WTC11 (cell line): Measurements from ENCODE around the gene DOC2A.
A peak's percentile ranks its signal among the peaks of the same experiment; 100 is the strongest.

Source experiments
- ATF3 ChIP-seq: sonication (generic); formaldehyde crosslinking; conservative IDR thresholded peaks from 2 replicates; pipeline ENCODE4 v1.8.1; 2022; ENCODE audit warnings: mild to moderate bottlenecking, missing genetic modification reagents
- CTCF ChIP-seq: fragments of 200-600 bp; IDR thresholded peaks from 2 replicates; pipeline ENCODE4 v1.8.0; 2022; ENCODE audit warnings: antibody characterized with exemption
- E2F5 ChIP-seq: sonication (generic); formaldehyde crosslinking; IDR thresholded peaks from 2 replicates; pipeline ENCODE4 v1.8.1; 2022; ENCODE audit warnings: mild to moderate bottlenecking, moderate library complexity, missing genetic modification reagents
- FOXK1 ChIP-seq: sonication (generic); formaldehyde crosslinking; IDR thresholded peaks from 2 replicates; pipeline ENCODE4 v1.8.0; 2022; ENCODE audit warnings: mild to moderate bottlenecking, moderate library complexity, missing genetic modification reagents
- FOXP1 ChIP-seq: sonication (generic); formaldehyde crosslinking; IDR thresholded peaks from 2 replicates; pipeline ENCODE4 v1.8.0; 2022; ENCODE audit warnings: missing genetic modification reagents, mild to moderate bottlenecking, moderate library complexity, borderline replicate concordance
- JUN ChIP-seq: sonication (generic); formaldehyde crosslinking; IDR thresholded peaks from 2 replicates; pipeline ENCODE4 v1.8.0; 2023; ENCODE audit warnings: mild to moderate bottlenecking, missing genetic modification reagents
- NR3C1 ChIP-seq: sonication (generic); formaldehyde crosslinking; conservative IDR thresholded peaks from 2 replicates; pipeline ENCODE4 v1.8.1; 2023; ENCODE audit warnings: low read depth, mild to moderate bottlenecking, missing genetic modification reagents
- SP1 ChIP-seq: sonication (generic); formaldehyde crosslinking; conservative IDR thresholded peaks from 2 replicates; pipeline ENCODE4 v1.8.1; 2022; ENCODE audit warnings: missing genetic modification reagents
- TEAD4 ChIP-seq: sonication (generic); formaldehyde crosslinking; IDR thresholded peaks from 2 replicates; pipeline ENCODE4 v1.8.0; 2022; ENCODE audit warnings: mild to moderate bottlenecking, missing genetic modification reagents
- USF2 ChIP-seq: sonication (generic); formaldehyde crosslinking; IDR thresholded peaks from 2 replicates; pipeline ENCODE4 v1.8.1; 2023; ENCODE audit warnings: mild to moderate bottlenecking, missing genetic modification reagents, moderate library complexity
- ZNF138 ChIP-seq: sonication (generic); formaldehyde crosslinking; conservative IDR thresholded peaks from 2 replicates; pipeline ENCODE4 v1.8.1; 2022; ENCODE audit warnings: mild to moderate bottlenecking, moderate library complexity, missing genetic modification reagents

GRCh38 chr16:29995324-29995910 lies 15.4 kb downstream of the DOC2A start, which contains the start of gene HIRIP3:
- TF ChIP-seq FOXP1 (peak; percentile 51; the same call in 1 of the 2 replicates), ATF3 (CRISPR knock-in tag) (no peak), NR3C1 (CRISPR knock-in tag) (no peak), CTCF (no peak), SP1 (CRISPR knock-in tag) (peak; percentile 10; the same call in 1 of the 2 replicates), JUN (CRISPR knock-in tag) (peak; percentile 16; the same call in 1 of the 2 replicates), USF2 (no peak), TEAD4 (no peak), E2F5 (peak; percentile 72), ZNF138 (CRISPR knock-in tag) (no peak), FOXK1 (no peak)
